HG03469 (cell line): ENCODE measurements around the gene CCDC107.
"Not testable (repeated sequence)": the region's sequence is repeated elsewhere in the genome, so short reads cannot be mapped to it uniquely, and the experiment has no call there.

Experiments used
- ATAC-seq: cut with Tn5 transposase; IDR thresholded peaks from one replicate; pipeline ENCODE4 v1.9.1; 2021; ENCODE audit warnings: mild to moderate bottlenecking, moderate library complexity, moderate number of reproducible peaks; ENCODE audit not compliant: unreplicated experiment

CCDC107 gene, protein sequence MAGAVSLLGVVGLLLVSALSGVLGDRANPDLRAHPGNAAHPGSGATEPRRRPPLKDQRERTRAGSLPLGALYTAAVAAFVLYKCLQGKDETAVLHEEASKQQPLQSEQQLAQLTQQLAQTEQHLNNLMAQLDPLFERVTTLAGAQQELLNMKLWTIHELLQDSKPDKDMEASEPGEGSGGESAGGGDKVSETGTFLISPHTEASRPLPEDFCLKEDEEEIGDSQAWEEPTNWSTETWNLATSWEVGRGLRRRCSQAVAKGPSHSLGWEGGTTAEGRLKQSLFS

DNA sequence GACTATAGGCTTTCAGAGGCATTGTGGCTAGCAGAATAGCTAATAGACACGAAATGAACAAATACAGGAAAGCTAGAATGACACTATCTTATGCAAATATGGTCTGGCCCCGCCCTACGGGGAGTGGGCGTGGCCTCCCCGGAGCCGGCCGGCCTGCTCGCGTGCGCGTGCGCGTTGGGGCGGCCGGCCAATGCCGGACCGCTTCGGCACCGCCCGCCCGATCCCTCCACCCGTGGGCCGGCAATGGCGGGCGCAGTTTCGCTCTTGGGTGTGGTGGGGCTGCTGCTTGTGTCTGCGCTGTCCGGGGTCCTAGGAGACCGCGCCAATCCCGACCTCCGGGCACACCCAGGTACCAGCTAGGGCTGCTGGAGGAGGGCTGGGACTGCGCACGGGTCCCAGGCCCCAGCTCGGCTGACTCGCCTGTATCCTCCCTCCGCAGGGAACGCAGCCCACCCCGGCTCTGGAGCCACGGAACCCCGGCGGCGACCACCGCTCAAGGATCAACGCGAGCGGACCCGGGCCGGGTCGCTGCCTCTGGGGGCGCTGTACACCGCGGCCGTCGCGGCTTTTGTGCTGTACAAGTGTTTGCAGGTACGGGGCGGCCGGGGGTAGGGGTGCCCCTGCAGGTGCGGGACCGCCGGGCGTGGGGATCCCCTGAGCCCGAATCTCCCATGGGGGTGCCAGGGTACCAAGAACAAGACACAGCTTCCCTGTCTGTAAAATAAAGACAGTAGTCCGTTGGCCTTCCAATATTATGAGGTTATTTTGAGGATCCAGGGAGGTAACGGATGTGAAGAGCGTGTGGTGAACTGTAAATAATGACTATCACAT, at the start of gene CCDC107:
TSS of gene CCDC107 (plus strand) at position 156 of the 831 bp plus-strand sequence. CDS start at position 244, 88 bp downstream.
- ATAC-seq, result peak; percentile 29

DNA sequence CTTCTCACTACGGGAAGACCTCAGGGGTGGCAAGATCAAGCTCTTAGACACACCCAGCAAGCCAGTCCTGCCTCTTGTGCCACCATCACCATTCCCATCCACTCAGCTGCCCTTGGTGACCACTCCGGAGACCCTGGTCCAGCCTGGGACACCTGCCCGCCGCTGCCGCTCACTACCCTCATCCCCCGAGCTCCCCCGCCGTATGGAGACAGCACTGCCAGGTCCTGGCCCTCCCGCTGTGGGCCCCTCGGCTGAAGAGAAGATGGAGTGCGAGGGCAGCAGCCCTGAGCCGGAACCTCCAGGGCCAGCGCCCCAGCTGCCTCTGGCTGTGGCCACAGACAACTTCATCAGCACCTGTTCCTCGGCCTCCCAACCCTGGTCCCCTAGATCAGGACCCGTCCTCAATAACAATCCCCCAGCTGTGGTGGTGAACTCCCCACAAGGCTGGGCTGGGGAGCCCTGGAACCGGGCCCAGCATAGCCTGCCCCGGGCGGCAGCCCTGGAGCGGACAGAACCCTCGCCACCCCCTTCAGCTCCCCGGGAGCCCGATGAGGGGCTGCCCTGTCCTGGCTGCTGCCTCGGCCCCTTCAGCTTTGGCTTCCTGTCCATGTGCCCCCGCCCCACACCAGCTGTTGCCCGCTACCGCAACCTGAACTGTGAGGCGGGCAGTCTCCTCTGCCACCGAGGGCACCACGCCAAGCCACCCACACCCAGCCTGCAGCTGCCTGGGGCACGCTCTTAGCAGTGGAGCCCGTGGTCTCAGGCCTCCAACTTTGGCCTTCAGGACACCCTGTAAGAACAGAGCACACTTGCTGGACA, 48.9 kb upstream of the CCDC107 start:
- no peak for ATAC-seq

DNA sequence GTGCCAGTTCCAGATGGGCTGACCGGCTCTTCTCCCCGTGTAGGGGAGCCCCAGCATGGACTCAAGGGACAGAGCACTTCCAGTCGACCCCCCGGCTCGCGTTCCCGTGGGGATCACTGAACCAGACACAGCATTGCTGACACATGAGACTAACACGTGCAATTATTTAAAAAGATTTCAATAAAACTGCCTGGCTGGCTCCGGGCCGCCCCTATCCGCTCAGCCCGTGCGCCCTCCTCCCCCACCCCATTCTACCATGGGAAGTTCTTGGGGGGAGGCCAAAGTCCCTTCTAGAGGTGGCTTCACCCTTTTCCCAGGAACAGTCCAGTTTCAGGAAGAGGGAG, 48.3 kb upstream of the CCDC107 start:
- ATAC-seq, result no peak

DNA sequence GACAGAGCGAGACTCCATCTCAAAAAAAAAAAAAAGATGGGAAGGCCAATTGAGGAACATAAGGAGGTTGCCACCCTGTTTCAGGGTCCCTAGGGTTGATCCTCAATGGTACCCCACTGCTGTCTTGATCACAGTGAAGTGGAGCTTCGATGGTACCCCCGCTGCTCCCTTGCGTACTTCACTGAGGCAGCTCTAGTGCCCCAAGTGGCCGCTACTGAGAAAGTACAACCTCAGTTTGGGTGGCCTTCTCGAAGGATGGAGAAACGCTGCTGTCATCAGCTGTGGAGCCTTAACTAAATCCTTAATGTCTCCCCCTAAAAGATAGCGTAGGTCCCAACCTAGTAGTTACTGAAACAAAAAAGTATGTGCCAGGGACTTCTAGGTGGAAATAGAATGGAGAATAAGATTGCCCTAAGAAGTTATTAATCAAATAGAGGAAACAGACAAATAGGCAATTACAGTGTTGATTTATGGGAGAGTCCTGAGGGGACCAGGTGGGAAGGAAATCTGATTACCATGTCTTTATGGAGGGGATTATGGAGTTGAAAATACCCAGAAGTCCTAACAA, 46.8 kb upstream of the CCDC107 start:
- no peak for ATAC-seq

DNA sequence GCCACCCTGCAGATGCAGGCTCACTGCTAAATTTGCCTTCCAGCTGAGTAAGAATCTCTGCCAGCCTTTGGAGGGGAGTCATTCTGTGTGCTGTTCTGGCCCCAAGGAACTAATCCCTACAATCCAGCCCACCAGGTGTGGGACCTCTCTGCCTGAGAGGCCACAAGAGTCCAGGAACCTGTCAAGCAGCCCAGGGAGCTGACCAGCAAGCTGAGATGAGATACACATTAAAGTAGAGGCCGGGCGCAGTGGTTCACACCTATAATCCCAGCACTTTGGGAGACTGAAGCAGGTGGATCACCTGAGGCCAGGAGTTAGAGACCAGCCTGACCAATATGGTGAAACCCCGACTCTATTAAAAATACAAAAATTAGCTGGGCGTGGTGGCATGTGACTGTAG, 46.0 kb upstream of the CCDC107 start:
- ATAC-seq, result not testable (repeated sequence)

DNA sequence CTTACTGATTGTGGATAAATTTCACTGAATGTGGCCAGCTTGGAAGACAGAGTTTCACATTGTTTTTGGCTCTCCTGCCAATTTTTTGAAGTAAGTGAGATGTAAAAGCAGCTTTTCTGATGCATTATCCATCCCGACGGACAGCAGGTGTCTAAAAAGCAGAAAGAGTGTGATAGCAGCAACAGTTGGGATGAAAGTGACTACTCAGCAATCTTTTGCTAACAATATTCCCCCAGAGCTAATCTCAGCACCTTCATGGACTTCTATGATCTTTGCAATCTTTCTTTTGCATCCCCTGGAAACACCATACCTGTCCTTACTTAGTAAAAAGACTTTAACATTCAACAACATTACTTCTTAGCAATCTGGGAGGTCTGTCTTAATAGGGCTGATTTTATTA, 45.2 kb upstream of the CCDC107 start:
- ATAC-seq, result no peak

DNA sequence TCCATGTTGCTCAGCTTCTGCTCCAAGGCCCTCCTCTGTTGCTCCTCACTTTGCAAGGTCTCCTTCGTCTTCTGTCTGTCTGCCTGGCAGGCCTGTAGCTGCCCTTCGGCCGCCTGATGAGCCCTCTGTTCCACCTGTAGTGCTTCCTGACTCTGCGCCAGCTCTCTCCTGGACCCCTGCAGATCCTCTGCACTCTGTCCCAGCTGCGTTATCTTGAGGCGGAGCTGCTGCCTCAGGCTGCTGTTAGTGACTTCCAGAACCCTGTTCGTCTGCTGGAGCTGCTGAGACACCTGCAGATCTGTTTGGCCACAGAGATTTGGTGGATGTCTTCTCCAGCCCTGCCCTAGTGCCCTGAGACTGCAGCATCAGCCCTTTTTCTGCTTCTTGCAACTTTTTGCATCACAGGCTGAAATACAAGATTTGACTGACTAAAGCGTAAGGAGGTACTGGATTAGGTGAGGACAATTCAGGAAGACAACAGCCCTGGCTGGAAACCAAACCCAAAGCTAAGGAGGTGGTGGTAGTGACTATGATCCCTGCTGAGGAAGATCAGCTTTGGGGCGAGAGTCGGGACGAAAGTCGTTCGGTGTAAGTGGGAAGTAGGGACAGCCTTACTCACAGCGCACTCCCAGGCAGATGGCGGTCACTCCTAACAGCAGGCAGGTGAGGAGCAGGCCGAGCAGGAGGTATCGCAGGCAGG, 42.0 kb upstream of the CCDC107 start:
- no peak for ATAC-seq

DNA sequence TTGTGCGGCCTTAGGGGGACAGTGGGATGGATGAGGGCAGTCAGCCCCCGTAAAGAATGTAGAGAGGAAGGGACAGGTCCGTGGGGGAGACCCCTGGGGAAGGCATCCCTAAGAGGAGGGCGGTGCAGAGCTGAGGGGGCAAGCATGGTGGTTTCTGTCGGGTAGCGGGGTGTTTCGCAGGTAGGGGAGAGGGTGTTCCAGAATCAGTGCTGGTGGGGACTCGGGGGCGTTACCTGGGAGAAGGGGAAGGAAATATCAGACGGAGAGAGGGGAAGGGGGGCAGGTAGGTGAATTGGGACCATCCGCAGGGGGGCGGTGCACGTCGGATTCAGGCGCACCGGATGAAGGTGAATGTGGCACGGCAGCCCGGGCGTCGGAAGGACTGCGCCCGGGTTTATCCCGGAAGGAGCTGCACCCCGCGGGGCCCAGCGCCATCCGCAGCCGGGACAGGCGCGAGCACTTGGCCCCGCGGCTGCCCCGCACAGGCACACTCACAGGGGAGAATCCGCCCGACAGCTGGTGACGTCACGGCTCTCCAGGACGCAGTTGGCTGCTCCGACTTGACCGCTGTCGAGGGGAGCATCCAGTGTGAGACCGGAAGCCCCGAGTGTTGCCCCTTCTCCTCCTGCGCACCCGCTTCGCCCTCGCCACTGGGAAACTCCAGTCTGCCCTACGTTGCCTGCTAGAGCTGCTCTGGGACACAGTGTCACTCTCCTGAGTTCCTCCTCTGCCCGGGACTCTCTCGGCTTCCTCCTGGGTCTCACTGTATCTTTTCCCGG, 41.2 kb upstream of the CCDC107 start:
- ATAC-seq, result no peak

DNA sequence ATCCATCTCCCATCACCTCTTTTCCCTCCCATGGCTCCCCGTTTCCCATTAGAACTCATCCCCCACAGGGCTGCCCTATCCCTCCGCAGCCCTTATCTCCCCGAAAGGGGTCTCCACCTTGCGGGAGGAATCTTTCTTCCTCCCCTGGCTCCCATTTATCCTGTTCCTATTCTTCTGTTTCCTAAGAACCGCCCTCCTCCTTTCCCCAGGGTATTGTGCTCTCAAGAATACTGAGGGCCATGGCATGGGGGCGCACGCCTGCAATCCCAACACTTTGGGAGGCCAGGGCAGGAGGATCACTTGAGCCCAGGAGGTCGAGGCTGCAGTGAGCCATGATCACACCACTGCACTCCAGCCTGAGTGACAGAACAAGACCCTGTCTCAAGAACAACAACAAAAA, 40.5 kb upstream of the CCDC107 start:
- ATAC-seq, result no peak

DNA sequence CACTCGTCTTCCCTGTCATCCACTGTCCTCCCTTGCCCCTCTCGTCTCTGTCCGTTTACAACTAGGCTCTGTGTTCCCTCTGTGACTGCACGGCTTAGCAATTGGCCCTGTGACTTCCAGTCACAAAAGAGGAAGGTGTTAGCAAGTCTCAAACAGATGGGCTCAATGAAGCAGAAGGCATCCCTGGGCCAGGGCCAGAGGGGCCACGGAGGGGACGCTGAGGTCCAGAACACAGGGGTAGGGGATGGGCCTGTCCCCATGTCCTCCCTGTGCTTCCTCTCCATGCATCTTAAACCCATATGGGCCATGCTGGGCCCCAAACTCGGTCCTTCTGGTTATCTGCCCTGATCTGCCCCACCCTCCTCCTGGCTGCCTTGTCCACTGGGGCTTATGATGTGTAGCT, 39.8 kb upstream of the CCDC107 start, which contains the start of gene CD72:
TSS of gene CD72 (minus strand) at position 89 of the 403 bp plus-strand sequence. CDS start 110 bp downstream, outside the sequence.
- no peak for ATAC-seq

DNA sequence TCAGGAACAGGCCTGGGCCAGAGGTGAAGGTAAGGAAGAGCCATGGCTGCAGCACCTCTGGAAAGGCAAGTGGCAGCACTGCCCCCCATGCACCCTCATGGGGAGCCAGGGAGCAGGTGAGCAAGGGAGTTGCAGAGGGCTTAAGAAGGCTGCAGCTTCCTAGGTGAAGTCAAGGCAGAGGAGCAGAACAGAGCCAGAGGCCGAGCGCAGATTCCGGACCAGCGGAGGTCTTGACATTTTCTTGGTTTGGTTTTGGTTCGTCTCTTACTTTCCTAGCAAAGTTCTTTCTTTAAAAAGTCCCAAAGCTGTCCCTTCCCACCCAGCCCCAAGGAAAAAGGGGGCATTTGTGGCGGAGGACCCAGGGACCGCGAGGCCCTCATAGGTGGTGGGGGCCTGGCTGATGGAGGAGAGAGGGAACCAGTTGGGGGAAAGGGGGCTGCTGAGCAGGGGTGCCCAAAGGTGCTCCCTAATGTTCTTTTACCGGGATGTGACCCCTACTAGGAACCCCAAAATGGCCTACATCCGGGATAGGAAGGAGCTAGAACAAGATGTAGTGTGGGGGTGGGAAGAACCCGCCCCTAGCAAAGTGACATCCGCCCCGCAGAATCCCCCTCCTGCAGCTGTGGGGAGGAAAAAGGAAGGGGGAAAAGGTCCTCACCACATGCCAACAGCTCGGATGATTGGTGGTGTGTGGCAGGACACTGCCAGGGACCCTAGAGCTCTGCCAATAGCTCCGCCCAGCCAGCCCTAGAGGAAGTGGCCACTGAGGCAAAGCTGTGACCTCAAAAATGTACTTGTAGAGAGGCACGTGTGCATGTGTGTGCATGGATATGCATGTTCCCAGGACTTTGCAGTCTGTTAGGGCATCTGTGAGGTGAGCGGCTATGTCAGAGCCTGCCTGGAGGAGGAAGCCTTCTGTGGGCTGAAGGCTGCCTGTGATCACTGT, 39.0 kb upstream of the CCDC107 start:
- ATAC-seq, result peak; percentile 29

DNA sequence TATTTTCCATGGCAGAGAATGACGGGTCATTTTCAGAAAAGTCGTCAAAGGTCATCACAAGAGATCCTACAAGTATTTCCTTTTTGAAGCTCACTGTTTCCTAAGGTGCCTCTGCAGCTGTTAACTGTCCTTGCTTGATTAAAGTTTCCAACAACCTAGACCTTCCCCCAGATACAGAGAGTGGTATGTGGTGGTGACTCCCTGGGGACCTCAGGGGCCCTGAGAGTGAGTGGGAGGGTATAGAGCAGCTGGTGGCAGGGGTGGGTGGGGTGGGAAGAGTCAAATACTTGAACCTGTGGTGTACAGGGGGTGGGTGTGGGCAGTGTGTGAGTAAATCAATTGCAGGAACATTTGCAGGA, 38.3 kb upstream of the CCDC107 start:
- ATAC-seq, result peak; percentile 38

DNA sequence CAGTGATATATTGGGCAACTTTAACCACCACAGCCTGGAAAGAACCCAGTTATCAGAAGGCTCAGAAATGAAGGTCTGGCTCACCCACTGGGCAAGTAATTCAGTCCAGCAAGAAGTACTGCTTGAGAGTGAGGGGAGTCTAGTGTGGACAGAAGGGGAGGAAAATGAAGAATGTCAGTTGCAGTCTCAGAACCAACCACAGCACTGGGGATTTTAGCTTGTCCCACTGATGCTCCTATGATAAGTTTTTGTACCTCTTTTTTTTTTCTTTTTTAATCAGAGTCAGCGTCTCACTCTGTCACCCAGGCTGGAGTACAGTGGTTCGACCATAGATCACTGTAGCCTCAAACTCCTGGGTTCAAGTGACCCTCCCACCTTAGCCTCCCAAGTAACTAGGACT, 30.5 kb upstream of the CCDC107 start:
- no peak for ATAC-seq

DNA sequence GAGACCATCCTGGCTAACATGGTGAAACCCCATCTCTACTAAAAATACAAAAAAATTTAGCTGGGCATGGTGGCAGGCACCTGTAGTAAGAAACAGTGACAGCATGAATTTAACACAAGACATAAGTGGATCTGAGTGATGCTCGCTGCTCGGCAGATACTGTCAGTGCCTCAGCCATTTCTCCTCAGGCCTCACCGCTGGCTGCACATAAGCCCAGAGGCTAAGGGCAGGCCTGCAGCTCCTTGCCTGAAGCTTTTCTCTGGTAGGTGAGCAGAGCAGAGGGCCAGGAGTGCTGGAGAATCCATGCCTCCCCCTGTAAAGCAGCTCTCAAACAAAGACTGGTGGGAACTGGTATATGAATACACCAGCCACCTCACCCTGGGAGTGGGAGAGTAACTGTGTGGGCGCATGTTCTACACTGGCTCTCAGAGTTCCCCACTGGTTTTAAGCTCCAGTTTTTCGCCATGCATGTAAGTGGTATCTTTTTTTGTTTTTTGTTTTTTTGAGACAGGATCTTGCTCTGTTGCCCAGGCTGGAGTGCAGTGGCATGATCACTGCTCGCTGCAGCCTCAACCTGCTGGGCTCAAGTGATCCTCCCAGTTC, 29.6 kb upstream of the CCDC107 start:
- ATAC-seq, result no peak

DNA sequence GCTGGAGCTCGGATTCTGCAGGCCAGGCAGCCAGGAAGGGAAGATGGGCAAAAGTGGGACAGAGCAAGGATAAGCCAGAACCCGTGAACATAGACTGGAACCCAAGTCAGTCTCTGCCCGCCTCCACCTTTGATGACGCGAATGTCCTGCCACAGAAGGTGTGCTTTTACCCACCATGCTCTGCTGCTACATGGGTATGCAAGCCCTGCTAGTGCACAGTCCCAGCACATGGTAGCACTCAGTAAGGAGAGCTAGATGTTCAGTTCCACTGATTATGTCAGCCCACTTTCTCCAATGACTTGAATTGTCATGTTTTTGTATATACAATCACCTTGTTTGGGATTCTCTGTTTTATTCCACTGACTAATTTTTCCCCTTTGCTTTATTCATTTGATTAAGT, 28.5 kb upstream of the CCDC107 start:
- no peak for ATAC-seq

DNA sequence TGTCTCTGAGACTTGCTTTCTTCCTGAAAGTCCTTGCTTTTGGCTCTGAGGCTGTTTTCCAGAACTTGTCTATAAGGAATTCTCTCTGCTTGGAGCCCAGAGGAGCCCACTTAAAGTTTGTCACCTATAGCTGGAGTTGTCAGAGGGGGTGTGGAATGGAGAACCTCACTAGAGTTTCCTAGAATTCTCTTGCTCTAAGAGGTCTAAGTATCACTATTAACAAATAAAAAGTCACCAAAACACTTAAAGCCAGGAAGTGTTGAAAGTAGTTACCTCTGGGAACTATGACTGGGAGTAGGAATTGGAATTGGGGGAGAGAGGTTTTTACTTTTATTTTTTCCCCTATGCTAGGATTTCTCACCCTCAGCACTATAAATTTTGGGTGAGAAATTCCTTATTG, 22.4 kb upstream of the CCDC107 start:
- ATAC-seq, result no peak

DNA sequence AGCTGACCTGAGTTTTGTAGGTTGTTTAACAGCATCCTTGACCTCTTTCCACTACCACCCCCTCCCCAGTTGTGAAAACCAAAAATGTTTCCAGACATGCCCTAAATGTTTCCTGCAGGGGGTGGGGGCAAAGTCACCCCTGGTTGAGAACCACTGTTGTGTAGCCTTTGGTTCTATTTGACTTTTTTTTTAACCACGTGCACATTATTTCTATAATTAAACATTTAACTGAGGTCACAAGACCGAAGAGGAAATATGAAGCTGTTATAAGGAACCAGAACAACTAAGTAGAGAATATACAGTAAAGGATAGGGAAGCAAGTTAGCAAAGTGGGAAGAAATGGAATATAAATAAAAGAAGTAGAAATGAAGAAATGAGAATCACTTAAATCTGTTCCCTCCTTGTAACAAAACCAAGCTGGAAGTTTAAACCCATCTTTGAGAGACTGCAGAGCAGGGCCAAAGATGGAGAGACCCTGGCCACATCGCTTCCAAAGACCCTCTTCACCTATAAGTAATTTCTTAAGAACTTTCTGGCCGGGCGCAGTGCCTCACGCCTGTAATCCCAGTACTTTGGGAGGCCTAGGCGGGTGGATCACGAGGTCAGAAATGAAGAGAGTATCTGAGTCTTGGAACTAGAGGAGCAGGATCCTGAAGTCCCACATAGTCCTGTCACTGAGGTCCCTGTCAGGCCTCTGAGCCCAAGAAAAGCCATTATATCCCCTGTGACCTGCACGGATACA, 21.8 kb upstream of the CCDC107 start:
- ATAC-seq, result no peak

DNA sequence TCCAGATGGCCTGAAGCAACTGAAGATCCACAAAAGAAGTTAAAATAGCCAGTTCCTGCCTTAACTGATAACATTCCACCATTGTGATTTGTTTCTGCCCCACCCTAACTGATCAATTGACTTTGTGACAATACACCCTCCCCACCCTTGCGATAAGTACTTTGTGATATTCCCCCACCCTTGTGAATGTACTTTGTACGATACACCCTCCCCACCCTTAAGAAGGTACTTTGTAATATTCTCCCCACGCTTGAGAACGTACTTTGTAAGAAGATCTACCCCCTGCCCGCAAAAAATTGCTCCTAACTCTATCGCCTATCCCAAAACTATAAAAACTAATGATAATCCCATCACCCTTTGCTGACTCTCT, 21.2 kb upstream of the CCDC107 start:
- not testable (repeated sequence) for ATAC-seq
